DND-41 (cell line): ENCODE data around the gene SLC2A14.

Experiments used
- ATAC-seq: fragments of 200-7000 bp; cut with Tn5 transposase; 3 replicates; pipeline ENCODE4 v1.9.1; 2021; ENCODE audit warnings: low read depth; ENCODE audit not compliant: insufficient read depth
- DNase-seq: peaks from one replicate; pipeline ENCODE4 v3.0.0-alpha.2; 2020
- H2AFZ ChIP-seq: 2 replicates; pipeline ENCODE4 v1.6.0; 2012; ENCODE audit warnings: low read depth, low read length
- H3K27ac ChIP-seq: 2 replicates; pipeline ENCODE4 v1.5.1; 2012; ENCODE audit warnings: low read length, inconsistent platforms
- H3K27me3 ChIP-seq: fragments of 200-600 bp; sonication (generic); 2 replicates; pipeline ENCODE4 v1.6.0; 2012; ENCODE audit warnings: low read length, mild to moderate bottlenecking, inconsistent platforms; ENCODE audit not compliant: insufficient read depth, poor library complexity
- H3K36me3 ChIP-seq: 2 replicates; pipeline ENCODE4 v1.5.1; 2012; ENCODE audit warnings: low read length, inconsistent platforms; ENCODE audit not compliant: insufficient read depth
- H3K4me1 ChIP-seq: 2 replicates; pipeline ENCODE4 v1.5.1; 2012; ENCODE audit warnings: mild to moderate bottlenecking, low read length; ENCODE audit not compliant: insufficient read depth
- H3K4me2 ChIP-seq: 2 replicates; pipeline ENCODE4 v1.6.0; 2012; ENCODE audit warnings: mild to moderate bottlenecking, moderate library complexity, low read length, inconsistent platforms; ENCODE audit not compliant: insufficient read depth
- H3K4me3 ChIP-seq, 2 experiments: fragments of 200-600 bp in 1 of 2; shearing (Covaris generic) in 1 of 2; 2 replicates each; pipeline ENCODE4 v1.5.1; 2012 to 2016; ENCODE audit warnings: inconsistent platforms in 2 of 2, low read length in 2 of 2, mild to moderate bottlenecking in 2 of 2, low read depth in 1 of 2, moderate library complexity in 1 of 2
- H3K79me2 ChIP-seq: 2 replicates; pipeline ENCODE4 v1.6.0; 2012; ENCODE audit warnings: low read length, inconsistent platforms; ENCODE audit not compliant: insufficient read depth
- H3K9ac ChIP-seq: 2 replicates; pipeline ENCODE4 v1.6.0; 2012; ENCODE audit warnings: low read depth, mild to moderate bottlenecking, inconsistent platforms, low read length, moderate library complexity
- H3K9me3 ChIP-seq: 2 replicates; pipeline ENCODE4 v1.5.1; 2012; ENCODE audit warnings: low read length, moderate library complexity, mild to moderate bottlenecking, inconsistent platforms; ENCODE audit not compliant: insufficient read depth, severe bottlenecking
- H4K20me1 ChIP-seq: 2 replicates; pipeline ENCODE4 v1.6.0; 2012; ENCODE audit warnings: low read length; ENCODE audit not compliant: insufficient read depth
- EZH2 ChIP-seq: IDR thresholded peaks from 3 replicates; pipeline ENCODE4 v1.6.1; 2012; ENCODE audit warnings: borderline replicate concordance, low read depth, mild to moderate bottlenecking, moderate library complexity, low read length, inconsistent platforms; ENCODE audit not compliant: severe bottlenecking
- TF ChIP-seq, protein P1 (sequence below): IDR thresholded peaks from 2 replicates; pipeline ENCODE4 v1.5.1; 2012; ENCODE audit warnings: borderline replicate concordance, low read length, moderate library complexity, mild to moderate bottlenecking; ENCODE audit not compliant: poor library complexity, severe bottlenecking; ENCODE audit errors: extremely low read depth

Gene SLC2A14

DNA sequence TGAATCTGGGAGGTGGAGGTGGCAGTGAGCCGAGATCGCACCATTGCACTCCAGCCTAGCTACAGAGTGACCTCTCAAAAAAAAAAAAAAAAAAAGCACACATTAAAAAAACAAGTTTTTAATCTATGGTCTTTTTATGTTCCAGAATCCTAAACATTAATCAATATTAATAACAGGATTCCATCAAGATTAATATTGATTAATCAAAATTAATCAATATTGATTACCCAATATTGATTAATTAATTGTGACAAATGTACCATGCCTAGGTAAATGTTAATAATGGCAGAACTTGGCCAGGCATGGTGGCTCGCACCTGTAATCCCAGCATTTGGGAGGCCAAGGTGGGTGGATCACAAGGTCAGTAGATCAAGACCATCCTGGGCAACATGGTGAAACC, 91.4 kb downstream of the SLC2A14 start:
- H2AFZ ChIP-seq: no peak overlapping the region
- ATAC-seq: no peak

DNA sequence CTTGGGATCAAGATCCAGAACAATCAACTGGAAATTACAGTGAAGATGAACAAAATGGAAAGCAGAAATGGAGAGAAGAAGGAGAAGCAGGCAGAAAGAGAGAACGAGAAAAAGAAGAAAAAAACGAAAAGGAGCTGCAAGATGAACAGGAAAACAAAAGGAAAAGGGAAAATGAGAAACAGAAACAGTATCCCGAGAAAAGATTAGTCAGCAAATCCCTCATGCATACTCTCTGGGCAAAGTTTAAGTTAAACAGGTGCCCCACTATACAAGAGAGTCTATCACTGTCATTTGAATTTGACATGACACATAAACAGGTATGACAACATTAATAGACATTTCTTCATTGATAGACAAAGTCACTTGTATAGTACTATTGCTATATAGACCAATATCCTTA, 102.7 kb downstream of the SLC2A14 start:
- DNase-seq: no peak

More for the DNA sequence above, 91.4 kb downstream of the SLC2A14 start:
- Histone ChIP-seq H3K9ac (no peak overlapping the region), H3K27me3 (no peaks in the 10 kb centered on the region), H3K9me3 (no peaks in the 10 kb centered on the region), H3K4me1 (no peaks in the 10 kb centered on the region), H3K4me2 (no peak overlapping the region), H3K36me3 (no peaks in the 10 kb centered on the region), H3K4me3 (no peak overlapping the region), H3K27ac (no peak overlapping the region), H3K79me2 (no peaks in the 10 kb centered on the region), H4K20me1 (no peaks in the 10 kb centered on the region)
- TF ChIP-seq EZH2: no peak
- TF ChIP-seq, protein P1, sequence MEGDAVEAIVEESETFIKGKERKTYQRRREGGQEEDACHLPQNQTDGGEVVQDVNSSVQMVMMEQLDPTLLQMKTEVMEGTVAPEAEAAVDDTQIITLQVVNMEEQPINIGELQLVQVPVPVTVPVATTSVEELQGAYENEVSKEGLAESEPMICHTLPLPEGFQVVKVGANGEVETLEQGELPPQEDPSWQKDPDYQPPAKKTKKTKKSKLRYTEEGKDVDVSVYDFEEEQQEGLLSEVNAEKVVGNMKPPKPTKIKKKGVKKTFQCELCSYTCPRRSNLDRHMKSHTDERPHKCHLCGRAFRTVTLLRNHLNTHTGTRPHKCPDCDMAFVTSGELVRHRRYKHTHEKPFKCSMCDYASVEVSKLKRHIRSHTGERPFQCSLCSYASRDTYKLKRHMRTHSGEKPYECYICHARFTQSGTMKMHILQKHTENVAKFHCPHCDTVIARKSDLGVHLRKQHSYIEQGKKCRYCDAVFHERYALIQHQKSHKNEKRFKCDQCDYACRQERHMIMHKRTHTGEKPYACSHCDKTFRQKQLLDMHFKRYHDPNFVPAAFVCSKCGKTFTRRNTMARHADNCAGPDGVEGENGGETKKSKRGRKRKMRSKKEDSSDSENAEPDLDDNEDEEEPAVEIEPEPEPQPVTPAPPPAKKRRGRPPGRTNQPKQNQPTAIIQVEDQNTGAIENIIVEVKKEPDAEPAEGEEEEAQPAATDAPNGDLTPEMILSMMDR: no peak
- DNase-seq: no peak

More for the DNA sequence above, 102.7 kb downstream of the SLC2A14 start:
- Histone ChIP-seq H3K4me3 (no peak overlapping the region), H2AFZ (no peak overlapping the region), H3K27ac (no peak overlapping the region), H3K36me3 (no peaks in the 10 kb centered on the region), H3K4me1 (no peaks in the 10 kb centered on the region), H3K9ac (no peak overlapping the region), H3K79me2 (no peaks in the 10 kb centered on the region), H3K27me3 (no peaks in the 10 kb centered on the region), H4K20me1 (no peaks in the 10 kb centered on the region), H3K9me3 (no peaks in the 10 kb centered on the region), H3K4me2 (no peak overlapping the region)
- ATAC-seq: no peak
- no peak for TF ChIP-seq EZH2
- TF ChIP-seq, protein P1: no peak
